ENCODE results near the gene LANCL2.

Gene LANCL2

GRCh38 chr7:55472928-55473725 lies 108.0 kb downstream of the LANCL2 start:
- no peak for DNase-seq

- no peak for DNase-seq
Observed at GRCh38 chr7:55473932-55474331, 108.8 kb downstream of the LANCL2 start.

GRCh38 chr7:55474944-55475854 lies 110.1 kb downstream of the LANCL2 start:
- no peak for DNase-seq

GRCh38 chr7:55475855-55476803 lies 111.0 kb downstream of the LANCL2 start:
- no peak for DNase-seq

GRCh38 chr7:55476852-55477780 lies 112.0 kb downstream of the LANCL2 start:
- DNase-seq: no peak

GRCh38 chr7:55477781-55478374 lies 112.7 kb downstream of the LANCL2 start:
- no peak for DNase-seq

GRCh38 chr7:55478700-55479099 lies 113.6 kb downstream of the LANCL2 start:
- DNase-seq: no peak

- no peak for DNase-seq
Observed at GRCh38 chr7:55481155-55481554, 116.0 kb downstream of the LANCL2 start.

- no peak for DNase-seq
Observed at GRCh38 chr7:55483046-55483445, 117.9 kb downstream of the LANCL2 start.

Data from NCI-H1436 treated with DMSO at 0.1 percent for 48 hours (cell line).